ENCODE data around the gene SPI1. TPM values are rescaled to one million over a fixed set of nuclear protein-coding genes. Genes with fewer than 3 reads are reported as not detected.

The SPI1 gene
- total RNA-seq, 1 donor: not detected

- TF ChIP-seq CTCF (IDR thresholded peaks at IDR 0.05; ENCODE audit: insufficient read depth, low read depth, low read length): no peak
- H3K4me3 ChIP-seq (ENCODE audit: low read depth, low read length): no peak overlapping the region
- DNase-seq (ENCODE audit: low read depth): no peak
These were observed 24.8 kb upstream of the SPI1 start for GRCh38 chr11:47403135-47403534.

- no peak for TF ChIP-seq CTCF (IDR thresholded peaks at IDR 0.05; ENCODE audit: insufficient read depth, low read depth, low read length)
- no peak overlapping the region for H3K4me3 ChIP-seq (ENCODE audit: low read depth, low read length)
- DNase-seq (ENCODE audit: low read depth): no peak
These were observed 22.5 kb upstream of the SPI1 start for GRCh38 chr11:47400768-47401279.

- peak overlapping the region; percentile 56 for H3K4me3 ChIP-seq (ENCODE audit: low read depth, low read length)
- no peak for TF ChIP-seq CTCF (IDR thresholded peaks at IDR 0.05; ENCODE audit: insufficient read depth, low read depth, low read length)
- DNase-seq (ENCODE audit: low read depth): no peak
These were observed 21.8 kb upstream of the SPI1 start for GRCh38 chr11:47399860-47400767.

GRCh38 chr11:47398551-47398950, 20.2 kb upstream of the SPI1 start:
- no peak for DNase-seq (ENCODE audit: low read depth)
- no peak for TF ChIP-seq CTCF (IDR thresholded peaks at IDR 0.05; ENCODE audit: insufficient read depth, low read depth, low read length)
- H3K4me3 ChIP-seq (ENCODE audit: low read depth, low read length): no peak overlapping the region

GRCh38 chr11:47398011-47398410, 19.7 kb upstream of the SPI1 start:
- TF ChIP-seq CTCF (IDR thresholded peaks at IDR 0.05; ENCODE audit: insufficient read depth, low read depth, low read length): no peak
- H3K4me3 ChIP-seq (ENCODE audit: low read depth, low read length): no peak overlapping the region
- no peak for DNase-seq (ENCODE audit: low read depth)

GRCh38 chr11:47396049-47396320, 17.6 kb upstream of the SPI1 start:
- H3K4me3 ChIP-seq (ENCODE audit: low read depth, low read length): no peak overlapping the region
- no peak for TF ChIP-seq CTCF (IDR thresholded peaks at IDR 0.05; ENCODE audit: insufficient read depth, low read depth, low read length)
- DNase-seq (ENCODE audit: low read depth): no peak
